A673 (cell line): ENCODE data around the gene PPY.

Source experiments
- CTCF ChIP-seq: fragments of 300-800, 200-600 bp; sonication (generic); conservative IDR thresholded peaks from 2 replicates; pipeline ENCODE4 v1.5.1; 2017; ENCODE audit warnings: low read depth, mild to moderate bottlenecking, antibody characterized with exemption, low read length, moderate library complexity, mixed read lengths
- EZH2 ChIP-seq: fragments of 200-600 bp; sonication (generic); IDR thresholded peaks from 2 replicates; pipeline ENCODE4 v1.6.1; 2017; ENCODE audit warnings: borderline replicate concordance, low read depth, mild to moderate bottlenecking, mixed read lengths, antibody characterized with exemption, low read length; ENCODE audit not compliant: poor library complexity, severe bottlenecking

DNA sequence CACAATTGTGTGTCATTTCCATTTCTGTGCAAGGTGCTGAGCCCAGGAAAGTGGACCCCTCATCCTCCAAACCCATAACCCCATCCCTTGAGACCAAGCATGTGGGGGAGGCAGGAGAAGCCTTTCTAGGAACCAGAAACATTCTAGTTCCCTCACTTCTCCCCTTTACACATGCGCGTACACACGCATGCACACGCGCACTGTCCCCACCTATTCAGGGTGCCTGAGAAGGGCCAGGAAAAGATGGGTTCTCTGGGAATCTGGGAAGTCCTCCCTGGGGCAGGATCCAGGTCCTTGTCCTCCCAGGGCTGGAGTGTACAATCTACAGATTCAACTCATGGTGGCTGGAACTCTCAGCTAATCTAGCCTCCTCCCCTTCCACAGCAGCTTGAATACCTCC lies 2.4 kb downstream of the PPY start:
- TF ChIP-seq CTCF = no peak
- no peak for TF ChIP-seq EZH2
